ENCODE results near the gene IPMK. TPM values are rescaled to one million over a fixed set of nuclear protein-coding genes. Genes with fewer than 3 reads are reported as not detected.

Gene IPMK
- total and polyA plus RNA-seq, 4 donors, result 2.6 to 16.7 (median 5.0) TPM

DNA sequence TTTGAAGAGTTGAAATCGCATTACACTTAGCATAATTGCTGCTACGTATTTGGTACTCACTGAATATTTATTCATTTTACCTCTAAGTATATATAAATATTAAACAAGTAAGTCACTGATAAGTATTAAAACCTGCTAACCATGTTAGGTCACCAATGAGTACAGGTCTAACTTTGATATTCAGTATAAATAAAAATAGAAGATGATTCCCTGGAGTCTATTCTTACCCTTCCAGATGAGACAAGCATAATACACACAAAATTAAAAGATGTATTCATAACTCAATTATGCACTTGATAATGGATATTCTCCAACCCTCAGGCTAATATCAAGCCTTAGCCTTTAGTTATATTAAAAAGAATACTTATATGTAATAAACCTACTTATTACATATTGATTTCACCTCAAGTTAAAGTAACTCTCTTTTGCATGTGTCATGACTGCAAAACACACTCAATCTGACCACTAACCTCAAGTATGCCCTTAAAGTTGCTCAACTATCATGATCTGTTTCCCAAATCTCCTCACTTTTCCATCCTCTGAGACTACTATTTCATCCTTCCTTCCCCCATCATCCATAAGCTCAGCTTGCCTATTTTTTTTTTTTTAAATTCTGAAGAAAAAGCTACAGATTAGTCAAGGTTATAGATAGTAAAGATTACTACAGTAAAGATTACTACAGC lies 46.8 kb downstream of the IPMK start:
- Histone ChIP-seq H3K36me3 (ENCODE audit: control insufficient read depth in 4 of 4, insufficient read depth in 4 of 4, low read length in 4 of 4) (peaks cover 0 to 5% (median under 1%) of the 10 kb centered on the region in 4 donors), H3K4me1 (ENCODE audit: control insufficient read depth in 5 of 5, insufficient read depth in 5 of 5, low read length in 5 of 5) (peaks cover 0 to 5% (median 0%) of the 10 kb centered on the region in 5 donors), H3K4me3 (no peak overlapping the region), H3K27ac (ENCODE audit: low read depth in 1 of 2, low read length in 1 of 2) (no peak overlapping the region), H3K27me3 (ENCODE audit: control insufficient read depth in 3 of 3, insufficient read depth in 3 of 3, low read length in 2 of 3) (no peaks in the 10 kb centered on the region), H3K9ac (ENCODE audit: insufficient read depth in 1 of 2, low read length in 2 of 2) (no peak overlapping the region), H3K9me3 (ENCODE audit: control insufficient read depth in 4 of 4, insufficient read depth in 3 of 4, low read length in 3 of 4) (no peaks in the 10 kb centered on the region)
- WGBS, 2 donors, result 94 to 99% methylated on average over 2 of the region's 2 CpGs
- TF ChIP-seq, protein P1, sequence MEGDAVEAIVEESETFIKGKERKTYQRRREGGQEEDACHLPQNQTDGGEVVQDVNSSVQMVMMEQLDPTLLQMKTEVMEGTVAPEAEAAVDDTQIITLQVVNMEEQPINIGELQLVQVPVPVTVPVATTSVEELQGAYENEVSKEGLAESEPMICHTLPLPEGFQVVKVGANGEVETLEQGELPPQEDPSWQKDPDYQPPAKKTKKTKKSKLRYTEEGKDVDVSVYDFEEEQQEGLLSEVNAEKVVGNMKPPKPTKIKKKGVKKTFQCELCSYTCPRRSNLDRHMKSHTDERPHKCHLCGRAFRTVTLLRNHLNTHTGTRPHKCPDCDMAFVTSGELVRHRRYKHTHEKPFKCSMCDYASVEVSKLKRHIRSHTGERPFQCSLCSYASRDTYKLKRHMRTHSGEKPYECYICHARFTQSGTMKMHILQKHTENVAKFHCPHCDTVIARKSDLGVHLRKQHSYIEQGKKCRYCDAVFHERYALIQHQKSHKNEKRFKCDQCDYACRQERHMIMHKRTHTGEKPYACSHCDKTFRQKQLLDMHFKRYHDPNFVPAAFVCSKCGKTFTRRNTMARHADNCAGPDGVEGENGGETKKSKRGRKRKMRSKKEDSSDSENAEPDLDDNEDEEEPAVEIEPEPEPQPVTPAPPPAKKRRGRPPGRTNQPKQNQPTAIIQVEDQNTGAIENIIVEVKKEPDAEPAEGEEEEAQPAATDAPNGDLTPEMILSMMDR (IDR thresholded peaks at IDR 0.05; ENCODE audit: control extremely low read depth, extremely low read depth), result no peak
- no peak for DNase-seq
- ATAC-seq (ENCODE audit: insufficient read depth, low FRiP score), result no peak

DNA sequence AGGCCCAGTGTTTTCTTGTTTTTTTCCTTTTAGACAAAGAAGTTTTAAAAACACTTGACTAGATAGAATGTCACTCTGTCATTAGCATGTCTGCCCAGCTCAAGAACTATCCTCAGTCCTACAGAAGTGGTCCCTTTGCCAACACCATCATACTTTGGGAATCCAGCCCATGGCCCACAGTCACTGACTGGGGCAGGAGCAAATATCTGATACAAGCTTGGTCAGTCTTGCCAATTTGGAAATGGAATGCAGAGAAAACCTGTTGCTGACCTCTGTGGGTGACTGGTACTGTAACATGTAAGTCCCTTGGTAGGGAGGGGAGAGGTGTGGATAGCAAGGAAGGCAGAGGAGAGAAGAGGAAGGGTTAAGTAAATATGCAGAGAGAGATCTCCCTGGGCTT lies 47.8 kb downstream of the IPMK start:
- Histone ChIP-seq H3K27ac (ENCODE audit: low read depth in 1 of 2, low read length in 1 of 2) (no peak overlapping the region), H3K9me3 (ENCODE audit: control insufficient read depth in 4 of 4, insufficient read depth in 3 of 4, low read length in 3 of 4) (no peaks in the 10 kb centered on the region), H3K9ac (ENCODE audit: insufficient read depth in 1 of 2, low read length in 2 of 2) (no peak overlapping the region), H3K27me3 (ENCODE audit: control insufficient read depth in 3 of 3, insufficient read depth in 3 of 3, low read length in 2 of 3) (no peaks in the 10 kb centered on the region), H3K36me3 (ENCODE audit: control insufficient read depth in 4 of 4, insufficient read depth in 4 of 4, low read length in 4 of 4) (peaks cover 0 to 5% (median 0%) of the 10 kb centered on the region in 4 donors), H3K4me3 (no peak overlapping the region), H3K4me1 (ENCODE audit: control insufficient read depth in 5 of 5, insufficient read depth in 5 of 5, low read length in 5 of 5) (peaks cover 0 to 5% (median 0%) of the 10 kb centered on the region in 5 donors)
- ATAC-seq (ENCODE audit: insufficient read depth, low FRiP score) (no peak), DNase-seq (no peak)
- TF ChIP-seq, protein P1 (IDR thresholded peaks at IDR 0.05; ENCODE audit: control extremely low read depth, extremely low read depth), result no peak

DNA sequence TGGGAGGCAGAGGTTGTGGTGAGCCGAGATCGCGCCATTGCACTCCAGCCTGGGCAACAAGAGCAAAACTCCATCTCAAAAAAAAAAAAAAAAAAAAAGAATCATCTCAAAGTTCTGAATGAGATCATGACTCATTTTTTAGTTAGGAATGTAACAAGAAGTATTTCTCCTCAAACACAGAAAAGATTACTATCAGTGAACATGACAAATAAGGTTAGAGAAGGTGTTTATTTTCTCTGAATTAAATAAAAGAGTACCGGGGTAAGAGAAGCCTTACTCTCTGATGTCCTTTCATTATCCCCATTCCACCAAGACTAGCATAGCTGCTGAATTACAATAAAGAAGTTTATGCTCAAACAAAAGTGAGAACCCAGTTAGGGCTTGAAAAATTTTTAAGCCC lies 50.1 kb downstream of the IPMK start:
- H3K9ac ChIP-seq (ENCODE audit: insufficient read depth in 1 of 2, low read length in 2 of 2), result no peak overlapping the region
- 85 to 95% methylated on average over 4 of the region's 4 CpGs for WGBS, 2 donors
- H3K36me3 ChIP-seq (ENCODE audit: control insufficient read depth in 4 of 4, insufficient read depth in 4 of 4, low read length in 4 of 4), result peaks cover 0 to 3% (median 1%) of the 10 kb centered on the region in 4 donors
- no peak overlapping the region for H3K27ac ChIP-seq (ENCODE audit: low read depth in 1 of 2, low read length in 1 of 2)
- ATAC-seq (ENCODE audit: insufficient read depth, low FRiP score) (no peak), DNase-seq (no peak)
- H3K4me3 ChIP-seq, result no peak overlapping the region
- no peaks in the 10 kb centered on the region for H3K27me3 ChIP-seq (ENCODE audit: control insufficient read depth in 3 of 3, insufficient read depth in 3 of 3, low read length in 2 of 3)
- no peaks in the 10 kb centered on the region for H3K9me3 ChIP-seq (ENCODE audit: control insufficient read depth in 4 of 4, insufficient read depth in 3 of 4, low read length in 3 of 4)
- H3K4me1 ChIP-seq (ENCODE audit: control insufficient read depth in 5 of 5, insufficient read depth in 5 of 5, low read length in 5 of 5), result peaks cover 0 to 5% (median 0%) of the 10 kb centered on the region in 5 donors
- TF ChIP-seq, protein P1 (IDR thresholded peaks at IDR 0.05; ENCODE audit: control extremely low read depth, extremely low read depth), result no peak

DNA sequence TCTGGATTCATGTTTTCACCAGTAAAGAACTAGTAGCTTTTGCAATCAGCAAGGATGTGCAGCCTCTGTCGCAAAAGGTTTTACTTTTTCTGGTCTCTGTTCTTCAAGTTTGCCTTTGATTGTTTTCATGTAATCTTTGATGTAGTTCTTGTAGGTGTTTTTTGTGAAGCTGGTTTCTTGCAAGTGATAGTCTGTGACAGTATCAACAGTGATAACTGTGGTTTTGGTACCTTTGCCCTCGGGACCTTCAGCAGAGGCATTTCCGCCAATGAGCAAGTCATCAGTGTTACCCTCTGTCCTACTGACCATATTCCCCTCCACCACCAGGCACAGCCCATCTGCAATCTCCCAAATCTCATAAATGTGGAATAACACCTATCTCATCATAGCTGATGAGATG lies 55.1 kb downstream of the IPMK start:
- TF ChIP-seq, protein P1 (IDR thresholded peaks at IDR 0.05; ENCODE audit: control extremely low read depth, extremely low read depth), result no peak
- H3K4me3 ChIP-seq, result no peak overlapping the region
- no peaks in the 10 kb centered on the region for H3K27me3 ChIP-seq (ENCODE audit: control insufficient read depth in 3 of 3, insufficient read depth in 3 of 3, low read length in 2 of 3)
- peaks cover 0 to 4% (median 3%) of the 10 kb centered on the region in 4 donors for H3K36me3 ChIP-seq (ENCODE audit: control insufficient read depth in 4 of 4, insufficient read depth in 4 of 4, low read length in 4 of 4)
- H3K27ac ChIP-seq (ENCODE audit: low read depth in 1 of 2, low read length in 1 of 2), result no peak overlapping the region
- H3K9me3 ChIP-seq (ENCODE audit: control insufficient read depth in 4 of 4, insufficient read depth in 3 of 4, low read length in 3 of 4), result peaks cover 0 to 2% (median 0%) of the 10 kb centered on the region in 4 donors
- no peaks in the 10 kb centered on the region for H3K4me1 ChIP-seq (ENCODE audit: control insufficient read depth in 5 of 5, insufficient read depth in 5 of 5, low read length in 5 of 5)
- DNase-seq (no peak), ATAC-seq (ENCODE audit: insufficient read depth, low FRiP score) (no peak)
- 83 to 96% methylated on average over 3 of the region's 3 CpGs for WGBS, 2 donors
- H3K9ac ChIP-seq (ENCODE audit: insufficient read depth in 1 of 2, low read length in 2 of 2), result no peak overlapping the region
